ENCODE data around the gene IGSF10. TPM values are rescaled to one million over a fixed set of nuclear protein-coding genes. Genes with fewer than 3 reads are reported as not detected.
"Not testable (repeated sequence)": the region's sequence is repeated elsewhere in the genome, so short reads cannot be mapped to it uniquely, and the experiment has no call there.

Gene IGSF10, protein sequence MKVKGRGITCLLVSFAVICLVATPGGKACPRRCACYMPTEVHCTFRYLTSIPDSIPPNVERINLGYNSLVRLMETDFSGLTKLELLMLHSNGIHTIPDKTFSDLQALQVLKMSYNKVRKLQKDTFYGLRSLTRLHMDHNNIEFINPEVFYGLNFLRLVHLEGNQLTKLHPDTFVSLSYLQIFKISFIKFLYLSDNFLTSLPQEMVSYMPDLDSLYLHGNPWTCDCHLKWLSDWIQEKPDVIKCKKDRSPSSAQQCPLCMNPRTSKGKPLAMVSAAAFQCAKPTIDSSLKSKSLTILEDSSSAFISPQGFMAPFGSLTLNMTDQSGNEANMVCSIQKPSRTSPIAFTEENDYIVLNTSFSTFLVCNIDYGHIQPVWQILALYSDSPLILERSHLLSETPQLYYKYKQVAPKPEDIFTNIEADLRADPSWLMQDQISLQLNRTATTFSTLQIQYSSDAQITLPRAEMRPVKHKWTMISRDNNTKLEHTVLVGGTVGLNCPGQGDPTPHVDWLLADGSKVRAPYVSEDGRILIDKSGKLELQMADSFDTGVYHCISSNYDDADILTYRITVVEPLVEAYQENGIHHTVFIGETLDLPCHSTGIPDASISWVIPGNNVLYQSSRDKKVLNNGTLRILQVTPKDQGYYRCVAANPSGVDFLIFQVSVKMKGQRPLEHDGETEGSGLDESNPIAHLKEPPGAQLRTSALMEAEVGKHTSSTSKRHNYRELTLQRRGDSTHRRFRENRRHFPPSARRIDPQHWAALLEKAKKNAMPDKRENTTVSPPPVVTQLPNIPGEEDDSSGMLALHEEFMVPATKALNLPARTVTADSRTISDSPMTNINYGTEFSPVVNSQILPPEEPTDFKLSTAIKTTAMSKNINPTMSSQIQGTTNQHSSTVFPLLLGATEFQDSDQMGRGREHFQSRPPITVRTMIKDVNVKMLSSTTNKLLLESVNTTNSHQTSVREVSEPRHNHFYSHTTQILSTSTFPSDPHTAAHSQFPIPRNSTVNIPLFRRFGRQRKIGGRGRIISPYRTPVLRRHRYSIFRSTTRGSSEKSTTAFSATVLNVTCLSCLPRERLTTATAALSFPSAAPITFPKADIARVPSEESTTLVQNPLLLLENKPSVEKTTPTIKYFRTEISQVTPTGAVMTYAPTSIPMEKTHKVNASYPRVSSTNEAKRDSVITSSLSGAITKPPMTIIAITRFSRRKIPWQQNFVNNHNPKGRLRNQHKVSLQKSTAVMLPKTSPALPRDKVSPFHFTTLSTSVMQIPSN (N-terminal part only)
- 0.31 and 1.3 TPM in 2 replicates for total RNA-seq (2014; rRNA removed; shearing (Covaris generic))

DNA sequence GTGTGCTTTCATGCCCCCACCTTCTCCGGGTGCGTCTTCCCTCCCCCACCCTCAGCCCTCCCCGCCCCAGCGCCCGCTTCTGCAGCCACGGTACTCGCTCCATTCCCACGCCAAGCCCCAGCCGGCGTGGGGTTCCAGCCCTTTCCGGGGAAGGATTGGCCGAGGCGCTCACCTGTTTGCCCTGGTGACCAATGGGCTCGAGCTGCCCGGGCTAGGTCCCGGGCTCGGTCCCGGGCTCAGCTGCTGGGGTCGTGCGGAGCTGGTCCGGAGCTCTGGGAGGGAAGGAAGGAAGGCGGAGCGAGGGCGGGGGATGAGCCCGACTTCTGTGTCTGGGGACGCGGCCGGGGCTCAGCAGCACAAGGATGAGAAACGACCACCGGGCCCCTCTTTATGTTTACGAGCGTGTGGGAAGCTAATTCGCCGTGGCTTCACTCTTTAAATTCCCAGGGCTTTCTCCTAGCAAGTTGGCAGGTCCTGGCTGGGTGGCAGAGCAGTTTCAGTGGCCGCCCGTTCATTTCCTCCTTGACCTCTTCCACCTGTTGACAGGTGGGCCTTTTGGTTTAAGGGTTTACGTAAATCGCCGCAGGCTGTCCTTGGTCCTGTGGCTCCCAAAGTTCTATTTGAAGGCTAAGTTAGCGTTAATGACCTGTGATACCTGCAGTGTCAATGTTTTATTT, at the start of gene IGSF10:
IGSF10 (minus strand) TSS at position 288 of the 677 bp plus-strand sequence. CDS start 2,352 bp downstream, outside the sequence.
- no peak for DNase-seq (ENCODE audit: low spot score)

DNA sequence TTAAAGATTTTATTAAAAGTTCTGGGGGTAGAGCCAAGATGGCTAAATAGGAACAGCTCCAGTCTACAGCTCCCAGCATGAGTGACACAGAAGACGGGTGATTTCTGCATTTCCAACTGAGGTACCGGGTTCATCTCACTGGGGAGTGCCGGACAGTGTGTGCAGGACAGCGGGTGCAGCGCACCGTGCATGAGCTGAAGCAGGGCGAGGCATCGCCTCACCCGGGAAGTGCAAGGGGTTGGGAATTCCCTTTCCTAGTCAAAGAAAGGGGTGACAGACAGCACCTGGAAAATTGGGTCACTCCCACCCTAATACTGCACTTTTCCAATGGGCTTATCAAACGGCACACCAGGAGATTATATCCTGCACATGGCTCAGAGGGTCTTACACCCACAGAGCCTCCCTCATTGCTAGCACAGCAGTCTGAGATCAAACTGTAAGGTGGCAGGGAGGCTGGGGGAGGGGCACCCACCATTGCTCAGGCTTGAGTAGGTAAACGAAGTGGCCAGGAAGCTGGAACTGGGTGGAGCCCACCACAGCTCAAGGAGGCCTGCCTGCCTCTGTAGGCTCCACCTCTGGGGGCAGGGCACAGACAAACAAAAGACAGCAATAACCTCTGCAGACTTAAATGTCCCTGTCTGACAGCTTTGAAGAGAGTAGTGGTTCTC, 48.7 kb upstream of the IGSF10 start:
- DNase-seq (ENCODE audit: low spot score), result not testable (repeated sequence)

DNA sequence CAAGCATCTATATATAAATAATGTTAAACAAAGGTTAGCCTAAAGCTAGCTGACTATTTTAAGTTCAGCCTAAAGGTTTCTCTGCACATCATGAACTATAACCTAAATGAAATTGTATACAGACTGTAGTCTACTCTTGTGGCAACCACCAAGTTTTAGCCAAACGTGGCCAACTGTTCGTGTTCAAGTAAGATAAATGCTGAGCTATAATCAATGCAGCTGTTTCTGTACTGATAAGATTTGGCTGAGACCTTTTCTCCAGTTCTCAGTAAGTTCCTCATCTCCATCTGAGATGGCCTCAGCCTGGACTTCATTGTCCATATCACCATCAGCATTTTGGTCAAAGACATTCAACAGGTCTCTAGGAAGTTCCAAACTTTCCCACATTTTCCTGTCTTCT, 43.7 kb upstream of the IGSF10 start:
- no peak for DNase-seq (ENCODE audit: low spot score)

DNA sequence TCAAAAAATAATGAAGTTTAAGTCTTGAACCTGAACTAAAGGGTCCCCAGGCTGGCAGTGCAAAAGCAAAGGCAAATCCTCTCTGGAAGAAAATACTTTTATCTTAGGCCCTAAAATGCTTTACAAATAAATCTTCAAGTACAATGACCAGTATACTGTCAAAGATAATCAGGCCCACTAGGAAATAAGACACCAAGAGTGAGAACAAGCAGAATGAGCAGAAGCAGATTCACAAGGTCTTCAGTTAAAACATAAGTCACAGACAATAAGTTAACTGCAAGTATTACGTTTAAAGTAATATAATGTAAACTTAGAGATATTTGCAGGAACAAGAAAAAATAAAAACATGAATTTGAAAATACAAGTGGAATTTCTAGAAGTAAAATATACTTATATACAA, 42.2 kb upstream of the IGSF10 start:
- no peak for DNase-seq (ENCODE audit: low spot score)

DNA sequence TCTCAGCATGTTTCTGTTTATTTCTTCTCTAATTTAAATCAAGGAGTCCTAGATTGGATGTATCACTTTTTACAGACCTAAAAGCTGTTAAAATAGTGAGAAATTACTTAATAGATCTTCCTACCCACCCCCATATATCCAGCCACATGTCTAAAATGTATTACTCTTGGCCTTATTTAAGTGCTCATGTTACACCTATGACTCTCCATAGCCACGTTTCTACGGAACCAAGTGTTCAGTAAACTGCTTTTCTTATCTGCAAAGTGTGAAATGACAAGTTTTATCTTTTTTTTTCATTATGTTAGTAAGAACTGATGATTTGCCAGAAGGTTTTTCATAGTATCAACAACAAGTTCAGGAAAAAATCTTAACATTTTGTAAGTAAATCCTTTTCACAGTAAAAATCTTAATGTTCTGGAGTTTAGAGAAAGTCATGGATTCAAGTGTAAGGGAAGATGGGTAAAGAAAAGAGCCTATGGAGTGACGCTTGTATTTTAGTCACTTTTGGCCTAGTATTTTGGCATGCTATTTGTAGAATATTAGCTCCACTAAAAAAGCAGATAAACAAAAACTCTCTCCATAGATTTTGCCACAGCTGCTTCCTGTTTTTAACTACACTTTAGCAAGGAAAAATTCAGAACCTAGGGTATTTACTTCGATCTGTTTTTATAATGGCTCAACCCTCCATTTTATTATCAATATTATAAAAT, 41.2 kb upstream of the IGSF10 start:
- DNase-seq (ENCODE audit: low spot score), result no peak

DNA sequence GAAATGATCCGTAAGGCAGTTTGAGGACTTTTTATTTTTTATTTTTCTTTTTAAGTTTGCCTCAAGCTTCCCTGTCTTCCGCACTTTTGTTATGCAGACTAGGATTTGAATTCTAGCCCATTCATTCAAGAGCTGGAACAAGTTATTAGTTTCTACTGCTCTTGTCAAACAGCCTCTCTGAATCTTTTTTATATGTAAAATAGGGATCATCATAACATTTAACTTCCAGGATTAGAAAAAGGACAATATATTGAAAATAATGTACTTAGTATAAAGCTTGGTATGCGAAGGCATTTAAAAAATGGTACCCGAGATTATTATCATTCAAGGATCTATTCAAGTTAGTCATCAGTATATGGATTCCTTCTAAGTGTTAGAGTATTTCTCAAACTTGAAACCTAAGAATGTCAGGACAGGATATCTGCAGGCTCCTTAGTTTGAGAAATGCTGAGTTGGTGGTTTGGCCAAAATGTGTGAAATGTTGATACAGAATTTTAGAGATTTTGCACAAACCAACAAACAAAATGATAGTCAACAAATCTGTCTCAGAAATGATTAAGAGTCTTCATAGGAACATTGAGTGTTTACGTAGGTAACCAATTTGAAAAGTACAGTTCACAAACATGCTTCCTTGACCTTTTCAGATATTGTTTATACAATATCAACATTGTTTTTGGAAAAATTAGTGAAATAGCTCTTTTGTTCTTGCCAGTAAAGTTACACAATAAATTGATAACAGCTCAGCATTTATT, 40.5 kb upstream of the IGSF10 start:
- no peak for DNase-seq (ENCODE audit: low spot score)

DNA sequence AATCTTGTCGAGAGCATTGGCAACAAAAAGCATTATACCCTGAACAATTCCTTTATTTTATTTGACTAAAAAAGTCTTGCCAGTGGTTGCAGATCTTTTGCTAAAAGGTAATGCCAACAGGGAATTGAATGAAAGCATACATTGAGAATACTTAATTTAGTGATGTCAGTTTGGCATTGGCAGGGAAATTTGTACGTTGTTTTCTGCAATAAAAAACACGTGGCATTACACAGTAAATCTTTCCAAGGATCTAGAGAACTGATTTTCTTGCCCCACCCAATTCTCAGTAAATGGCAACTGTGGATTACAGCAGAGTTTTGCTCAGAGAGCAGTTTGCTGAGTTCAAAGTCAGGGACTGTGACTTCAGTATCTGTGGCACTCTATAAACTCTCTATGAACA, 38.3 kb upstream of the IGSF10 start:
- no peak for DNase-seq (ENCODE audit: low spot score)

DNA sequence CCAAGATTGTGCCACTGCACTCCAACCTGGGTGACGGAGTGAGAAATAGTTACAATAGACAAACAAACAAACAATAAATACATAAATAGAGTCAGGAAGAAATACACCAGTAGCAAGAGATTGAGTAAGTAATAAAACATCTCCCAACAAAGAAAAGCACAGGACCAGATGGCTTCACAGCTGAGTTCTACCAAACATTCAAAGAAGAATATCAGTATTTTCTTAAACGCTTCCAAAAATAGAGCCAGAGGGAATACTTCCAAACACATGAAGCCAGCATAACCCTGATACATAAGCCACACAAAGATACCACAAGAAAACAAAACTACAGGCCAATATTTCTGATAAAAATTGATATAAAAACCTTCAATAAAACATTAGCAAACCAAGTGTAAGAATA, 30.7 kb upstream of the IGSF10 start:
- no peak for DNase-seq (ENCODE audit: low spot score)

DNA sequence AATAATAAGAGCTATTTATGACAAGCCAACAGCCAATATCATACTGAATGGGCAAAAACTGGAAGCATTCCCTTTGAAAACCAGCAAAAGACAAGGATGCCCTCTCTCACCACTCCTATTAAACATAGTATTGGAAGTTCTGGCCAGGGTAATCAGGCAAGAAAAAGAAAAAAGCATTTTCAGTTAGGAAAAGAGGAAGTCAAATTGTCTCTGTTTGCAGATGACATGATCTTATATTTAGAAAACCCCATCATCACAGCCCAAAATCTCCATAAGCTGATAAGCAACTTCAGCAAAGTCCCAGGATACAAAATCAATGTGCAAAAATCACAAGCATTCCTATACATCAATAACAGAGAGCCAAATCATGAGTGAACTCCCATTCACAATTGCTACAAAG, 27.0 kb upstream of the IGSF10 start:
- not testable (repeated sequence) for DNase-seq (ENCODE audit: low spot score)

DNA sequence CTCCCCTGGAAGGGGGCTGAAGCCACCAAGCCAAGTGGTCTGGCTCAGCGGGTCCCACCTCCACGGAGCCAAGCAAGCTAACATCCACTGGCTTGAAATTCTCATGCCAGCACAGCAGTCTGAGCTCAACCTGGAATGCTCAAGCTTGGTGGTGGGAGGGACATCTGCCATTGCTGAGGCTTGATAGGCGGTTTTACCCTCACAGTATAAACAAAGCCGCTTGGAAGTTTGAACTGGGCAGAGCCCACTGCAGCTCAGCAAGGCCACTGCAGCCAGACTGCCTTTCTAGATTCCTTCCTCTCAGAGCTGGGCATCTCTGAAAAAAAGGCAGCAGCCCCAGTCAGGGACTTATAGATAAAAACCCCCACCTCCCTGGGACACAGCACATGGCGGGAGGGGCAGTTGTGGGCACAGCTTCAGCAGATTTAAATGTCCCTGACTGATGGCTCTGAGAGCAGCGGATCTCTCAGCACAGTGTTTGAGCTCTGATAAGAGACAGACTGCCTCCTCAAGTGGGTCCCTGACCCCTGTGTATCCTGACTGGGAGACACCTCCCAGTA, 23.2 kb upstream of the IGSF10 start:
- no peak for DNase-seq (ENCODE audit: low spot score)

DNA sequence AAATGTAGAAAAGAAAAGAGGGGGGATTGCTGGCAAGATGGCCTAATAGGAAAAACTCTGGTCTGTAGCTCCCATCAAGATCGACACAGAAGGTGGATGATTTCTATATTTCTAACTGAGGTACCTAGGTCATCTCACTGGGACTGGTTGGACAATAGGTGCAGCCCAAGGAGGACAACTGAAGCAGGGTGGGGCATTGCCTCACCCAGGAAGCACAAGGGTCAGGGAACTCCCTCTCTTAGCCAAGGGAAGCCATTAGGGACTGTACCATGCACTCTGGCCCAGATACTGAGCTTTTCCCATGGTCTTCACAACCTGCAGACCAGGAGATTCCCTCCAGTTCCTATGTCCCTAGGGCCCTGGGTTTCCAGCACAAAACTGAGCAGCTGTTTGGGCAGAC, 22.6 kb upstream of the IGSF10 start:
- DNase-seq (ENCODE audit: low spot score), result no peak

DNA sequence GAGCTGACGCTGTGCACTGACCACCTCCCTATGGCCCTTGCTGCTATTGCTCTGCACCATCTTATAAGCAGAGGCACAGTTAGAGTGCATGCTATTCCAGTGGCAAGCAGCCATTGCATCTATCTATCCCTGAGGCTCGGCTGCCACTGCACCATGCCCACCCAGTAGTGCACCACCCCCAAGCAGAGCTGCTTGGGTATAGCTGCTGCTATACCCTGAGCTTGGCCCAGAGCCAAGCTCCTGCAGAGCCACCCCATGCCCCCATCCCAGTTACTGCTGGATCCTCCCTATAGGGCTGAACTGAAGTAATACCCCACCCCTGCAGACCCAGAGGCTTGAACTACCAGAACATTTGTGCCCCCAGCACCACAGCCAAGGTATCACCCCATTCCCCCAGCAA, 19.6 kb upstream of the IGSF10 start:
- no peak for DNase-seq (ENCODE audit: low spot score)

DNA sequence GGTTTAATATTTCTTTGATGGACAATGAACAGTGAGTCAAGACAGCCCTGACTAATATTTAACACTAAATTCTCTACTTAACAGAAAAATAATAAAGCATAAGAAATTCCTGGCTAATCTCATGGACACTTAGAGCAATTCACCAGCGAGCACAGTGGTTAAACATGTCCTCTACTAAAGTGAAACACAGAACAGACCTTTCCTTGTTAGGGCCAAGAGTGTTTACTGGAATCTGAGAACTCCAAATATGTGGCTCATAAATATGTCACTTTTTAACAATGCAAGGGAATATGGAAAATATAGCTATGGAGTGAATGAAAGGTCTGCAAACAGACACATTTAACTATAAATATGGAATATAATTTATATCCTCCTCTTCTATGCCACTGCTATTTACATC, 18.6 kb upstream of the IGSF10 start:
- DNase-seq (ENCODE audit: low spot score), result no peak

DNA sequence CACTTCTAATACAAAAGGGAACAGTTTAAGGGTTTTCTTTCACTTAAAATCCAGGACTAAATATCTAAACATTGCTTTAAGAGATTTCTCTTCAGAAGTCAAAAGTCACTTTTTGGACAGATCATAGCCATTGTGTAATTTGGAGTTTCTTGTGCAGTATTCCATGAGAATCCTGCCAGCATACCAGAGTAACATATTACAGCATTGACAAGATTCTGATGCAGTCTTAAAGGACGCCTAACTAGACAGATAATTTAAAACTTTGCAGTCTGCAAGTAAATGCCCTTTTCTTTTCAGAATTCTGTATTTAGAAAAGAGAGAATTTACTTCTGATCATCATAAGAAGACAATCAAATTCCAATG, 17.5 kb upstream of the IGSF10 start:
- DNase-seq (ENCODE audit: low spot score), result no peak

DNA sequence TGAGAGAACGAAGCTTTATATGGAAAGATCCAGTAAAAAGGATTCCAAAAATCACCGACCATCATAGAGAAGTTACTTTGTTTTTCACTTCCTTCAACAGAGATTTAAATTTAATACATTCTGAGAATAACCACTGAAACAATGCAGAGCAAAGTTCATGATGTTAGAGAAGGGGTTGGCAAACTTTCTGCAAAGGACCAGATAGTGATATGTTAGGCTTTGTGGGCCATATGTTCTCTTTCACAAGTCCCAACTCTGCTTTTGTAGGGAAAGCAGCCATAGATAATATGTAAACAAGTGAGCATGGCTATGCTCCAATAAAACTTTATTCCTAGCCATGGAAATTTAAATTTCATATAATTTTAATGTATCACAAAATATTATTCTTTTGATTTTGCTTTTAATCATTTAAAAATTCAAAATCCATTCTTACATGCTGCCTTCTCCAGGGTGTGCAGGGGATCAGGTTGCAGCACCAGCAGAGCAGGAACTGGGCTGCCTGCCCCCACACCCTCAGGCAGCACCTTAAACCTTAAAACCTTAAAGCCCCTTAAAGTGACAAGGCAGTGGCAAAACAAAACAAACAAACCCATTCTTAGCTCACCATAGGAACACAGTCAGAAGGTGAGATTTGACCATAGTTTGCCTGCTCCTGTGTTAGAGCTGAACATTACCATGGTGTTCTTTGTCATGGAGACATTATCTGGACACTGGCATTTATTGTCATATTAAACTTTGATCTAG, 16.9 kb upstream of the IGSF10 start:
- DNase-seq (ENCODE audit: low spot score), result no peak

DNA sequence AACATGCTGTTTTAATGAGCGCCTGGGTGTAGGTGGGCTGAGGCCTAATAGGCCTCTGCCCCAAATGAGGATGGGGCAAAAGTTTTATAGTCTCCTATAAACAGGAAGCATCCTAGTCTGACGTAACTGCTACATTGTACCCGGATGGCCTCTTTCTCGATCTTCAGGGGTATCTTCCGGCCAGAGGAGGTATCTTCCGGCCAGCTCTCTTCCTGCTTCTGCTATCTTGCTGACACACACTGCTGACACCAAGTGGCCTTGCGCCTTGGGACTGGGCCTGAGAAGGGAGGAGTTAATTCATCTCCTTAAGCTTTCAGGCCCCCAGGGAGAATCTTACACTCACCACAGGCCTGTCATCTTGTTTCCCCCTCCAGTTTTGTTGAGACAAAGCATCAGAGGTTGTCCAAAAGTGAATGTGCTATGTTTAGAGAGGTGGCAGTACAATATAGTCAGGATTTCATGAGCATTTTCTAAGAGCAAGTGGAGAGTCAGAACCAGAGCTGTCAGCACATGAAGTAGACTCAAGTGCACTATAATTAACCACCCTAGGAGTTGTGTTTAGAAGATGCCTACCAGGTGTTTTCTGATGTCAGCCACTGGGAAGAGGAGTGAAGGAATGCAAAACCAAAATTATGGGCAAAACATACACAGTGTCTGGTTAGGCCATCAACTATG, 15.6 kb upstream of the IGSF10 start:
- DNase-seq (ENCODE audit: low spot score), result no peak

DNA sequence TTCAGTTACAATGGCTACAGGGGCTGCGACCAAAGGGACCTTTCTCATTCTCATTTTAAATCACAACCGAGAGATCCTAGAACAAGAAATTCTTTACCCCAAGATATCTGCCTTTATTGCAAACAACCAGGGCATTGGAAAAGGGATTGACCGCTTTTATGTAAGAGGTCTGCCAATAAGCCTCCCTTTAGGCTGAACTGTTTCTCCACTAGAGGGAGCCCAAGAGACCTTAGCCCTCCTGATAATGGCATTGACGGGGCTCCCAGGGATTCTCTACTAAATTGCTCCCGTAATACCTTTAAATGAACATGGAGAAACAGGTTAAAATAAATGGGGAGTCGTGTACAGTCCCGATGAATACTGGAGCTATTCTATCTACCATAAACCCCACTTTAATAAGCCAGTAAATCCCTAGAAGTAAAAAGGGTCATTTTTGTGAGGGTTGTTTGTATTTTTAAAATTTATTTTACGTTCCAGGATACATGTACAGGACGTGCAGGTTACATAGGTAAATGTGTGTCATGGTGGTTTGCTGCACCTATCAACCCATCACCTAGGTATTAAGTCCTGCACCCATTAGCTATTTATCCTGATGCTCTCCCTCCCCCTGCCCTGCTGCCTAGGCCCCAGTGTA, 7.5 kb upstream of the IGSF10 start:
- peak; percentile 80 for DNase-seq (ENCODE audit: low spot score)
